HCT116 (cell line): ENCODE results near the gene KCNC4. TPM values are rescaled to one million over a fixed set of nuclear protein-coding genes. Genes with fewer than 3 reads are reported as not detected.

Experiments
- ATAC-seq: fragments of 200-7000 bp; cut with Tn5 transposase; 2 replicates; pipeline ENCODE4 v1.9.1; 2020; ENCODE audit warnings: mild to moderate bottlenecking, moderate library complexity
- BruUV-seq: library from RNA; stranded (reverse); fragments of 400-500 nt; replicated peaks from 2 replicates; lab custom pipeline; 2021; lab: Mats Ljungman, UMichigan
- CTCF ChIA-PET: fragments of 300-600 bp; sonication (Branson Sonifier 250); formaldehyde crosslinking; loops from one replicate; lab custom pipeline; 2021; ENCODE audit warnings: antibody characterized with exemption; lab: Charles Lee
- POLR2A ChIA-PET: fragments of 300-600, 350-600 bp; sonication (Branson Sonifier 250); formaldehyde crosslinking; loops from one replicate; lab custom pipeline; 2021; ENCODE audit warnings: antibody characterized with exemption; lab: Charles Lee
- RAD21 ChIA-PET, 2 experiments: fragments of 300-600 bp; sonication (Branson Sonifier 250); formaldehyde crosslinking; loops; one replicate each; lab custom pipeline; 2023; ENCODE audit warnings: low total read pairs in 2 of 2; ENCODE audit not compliant: uncharacterized antibody in 2 of 2, unreplicated experiment in 2 of 2, low non-redundant PET in 1 of 2; lab: Charles Lee
- DNase-seq: peaks from one replicate; pipeline ENCODE4 v3.0.0-alpha.2; 2010; ENCODE audit warnings: low read depth, low spot score
- H2AFZ ChIP-seq: fragments of 200-600 bp; shearing (Covaris generic), sonication (generic); 2 replicates; pipeline ENCODE4 v1.6.1; 2017; ENCODE audit warnings: low read depth, mixed run types, mixed read lengths, antibody characterized with exemption, low read length; ENCODE audit not compliant: poor library complexity, severe bottlenecking
- H3K27ac ChIP-seq: 2 replicates; pipeline ENCODE4 v1.5.1; 2012; ENCODE audit warnings: low read depth, low read length
- H3K27me3 ChIP-seq: fragments of 200-600 bp; sonication (generic); 2 replicates; pipeline ENCODE4 v1.6.1; 2016; ENCODE audit warnings: mixed run types, low read length, mixed read lengths; ENCODE audit not compliant: insufficient read depth
- H3K36me3 ChIP-seq, 2 experiments: fragments of 200-500 bp in 1 of 2; fragments of 200-600 bp in 1 of 2; sonication (Bioruptor generic) in 1 of 2; sonication (generic) in 1 of 2; 2 replicates each; pipeline versions ENCODE4 v1.5.1 to v1.6.1; 2014 to 2016; ENCODE audit warnings: low read length in 2 of 2, inconsistent platforms in 1 of 2, mixed read lengths in 1 of 2, mixed run types in 1 of 2; ENCODE audit not compliant: insufficient read depth in 2 of 2, control insufficient read depth in 1 of 2
- H3K4me1 ChIP-seq, 2 experiments: fragments of 200-600 bp in 1 of 2; sonication (generic) in 1 of 2; 2 replicates each; pipeline versions ENCODE4 v1.5.1 to v1.6.1; 2012 to 2017; ENCODE audit warnings: low read length in 2 of 2, inconsistent platforms in 1 of 2, mild to moderate bottlenecking in 1 of 2, mixed read lengths in 1 of 2, mixed run types in 1 of 2, moderate library complexity in 1 of 2; ENCODE audit not compliant: insufficient read depth in 2 of 2, control insufficient read depth in 1 of 2
- H3K4me2 ChIP-seq: fragments of 200-600 bp; sonication (generic); 2 replicates; pipeline ENCODE4 v1.6.1; 2017; ENCODE audit warnings: mixed run types, low read length, mixed read lengths
- H3K4me3 ChIP-seq, 2 experiments: fragments of 200-600 bp in 1 of 2; sonication (generic) in 1 of 2; replicated peaks in 1 of 2; 2 replicates each; pipeline ENCODE4 v1.5.1; 2011 to 2016; ENCODE audit warnings: low read length in 2 of 2, control low read depth in 1 of 2, low read depth in 1 of 2, mild to moderate bottlenecking in 1 of 2, mixed read lengths in 1 of 2, mixed run types in 1 of 2
- H3K79me2 ChIP-seq: fragments of 200-600 bp; sonication (generic); 2 replicates; pipeline ENCODE4 v1.6.1; 2017; ENCODE audit warnings: mild to moderate bottlenecking, mixed run types, low read length, moderate library complexity, mixed read lengths; ENCODE audit not compliant: insufficient read depth
- H3K9ac ChIP-seq: fragments of 200-600 bp; sonication (generic); 2 replicates; pipeline ENCODE4 v1.6.1; 2016; ENCODE audit warnings: low read length, mixed read lengths
- H3K9me2 ChIP-seq: fragments of 200-600 bp; sonication (generic), shearing (Covaris generic); 2 replicates; pipeline ENCODE4 v1.6.1; 2017; ENCODE audit warnings: mixed run types, mild to moderate bottlenecking, moderate library complexity; ENCODE audit not compliant: insufficient read depth
- H3K9me3 ChIP-seq, 2 experiments: fragments of 200-500 bp in 1 of 2; fragments of 200-600 bp in 1 of 2; sonication (Bioruptor generic) in 1 of 2; sonication (generic) in 1 of 2; 2 replicates each; pipeline ENCODE4 v1.6.1; 2014 to 2017; ENCODE audit warnings: low read length in 2 of 2, mixed read lengths in 2 of 2, inconsistent platforms in 1 of 2, low read depth in 1 of 2, mild to moderate bottlenecking in 1 of 2, mixed run types in 1 of 2, moderate library complexity in 1 of 2; ENCODE audit not compliant: control insufficient read depth in 1 of 2, insufficient read depth in 1 of 2
- H4K20me1 ChIP-seq: fragments of 200-600 bp; sonication (generic), shearing (Covaris generic); 2 replicates; pipeline ENCODE4 v1.6.1; 2017; ENCODE audit warnings: mixed run types, mild to moderate bottlenecking, moderate library complexity; ENCODE audit not compliant: insufficient read depth
- EZH2 ChIP-seq: fragments of 200-600 bp; sonication (generic); IDR thresholded peaks from 2 replicates; pipeline ENCODE4 v1.6.1; 2017; ENCODE audit warnings: antibody characterized with exemption, mixed run types
- JUND ChIP-seq: IDR thresholded peaks from 2 replicates; pipeline ENCODE4 v1.6.1; 2012
- POLR2AphosphoS5 ChIP-seq: IDR thresholded peaks from 2 replicates; pipeline ENCODE4 v1.6.1; 2011; ENCODE audit warnings: mild to moderate bottlenecking, low read depth, low read length, moderate library complexity
- intact Hi-C: fragments of 100-400 bp; cut with micrococcal nuclease; formaldehyde crosslinking; loops from 2 replicates; pipeline ENCODE4 v1.10.0; 2022
- total RNA-seq: library from RNA; stranded (reverse); gene quantifications from one replicate; pipeline ENCODE4 v1.2.1, GENCODE V29; 2021; ENCODE audit not compliant: unreplicated experiment
- TF ChIP-seq, protein P1 (sequence below), 3 experiments: fragments of 200-600 bp in 1 of 3; sonication (generic) in 1 of 3; IDR thresholded peaks in 2 of 3; conservative IDR thresholded peaks in 1 of 3; 2 replicates each; pipeline ENCODE4 v1.5.1; 2012 to 2017; ENCODE audit warnings: low read depth in 2 of 3, low read length in 2 of 3, antibody characterized with exemption in 1 of 3, borderline replicate concordance in 1 of 3, control low read depth in 1 of 3, mild to moderate bottlenecking in 1 of 3, mixed read lengths in 1 of 3, mixed run types in 1 of 3, moderate library complexity in 1 of 3; ENCODE audit not compliant: insufficient read depth in 1 of 3
- TF ChIP-seq, protein P2 (sequence below): IDR thresholded peaks from 2 replicates; pipeline ENCODE4 v1.6.1; 2012
- TF ChIP-seq, protein P3 (sequence below): IDR thresholded peaks from 2 replicates; pipeline ENCODE4 v1.6.1; 2011; ENCODE audit warnings: mild to moderate bottlenecking, low read length, moderate library complexity; ENCODE audit not compliant: insufficient replicate concordance; ENCODE audit errors: extremely low read depth

The KCNC4 gene
- total RNA-seq, 1 experiment from 2014 or later = 13.0 TPM

DNA sequence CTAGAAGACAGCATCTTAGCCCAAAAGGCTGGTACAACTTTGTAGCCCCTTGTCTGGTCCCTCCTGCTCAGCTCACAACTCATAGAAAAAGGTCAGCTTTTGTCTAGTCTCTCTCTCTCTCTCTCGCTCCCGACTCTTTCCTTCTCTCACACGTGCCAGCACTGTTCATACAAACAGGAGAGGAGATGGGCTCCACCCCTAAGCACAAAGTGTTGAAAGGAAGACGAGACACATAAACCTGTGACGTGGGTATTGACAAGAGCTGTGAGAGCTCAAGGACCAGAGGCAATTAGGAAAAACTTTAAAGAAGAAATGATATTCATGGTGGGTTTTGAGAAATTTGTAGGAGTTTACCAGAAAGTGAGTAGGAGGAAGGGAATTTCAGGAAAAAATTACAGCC lies 23.6 kb upstream of the KCNC4 start:
- intact Hi-C loops = no loop called here
- ChIA-PET RAD21 (no interaction called here), CTCF (interaction anchor here (1.2 to 2.3 kb wide), 2 partner anchors 10 to 21 kb away, joined by 3 to 8 read pairs; no protein-coding TSS in a partner anchor), POLR2A (no interaction called here)
- no peaks in the 10 kb centered on the region for H3K79me2 ChIP-seq
- H3K4me2 ChIP-seq = no peak overlapping the region
- TF ChIP-seq, protein P1, sequence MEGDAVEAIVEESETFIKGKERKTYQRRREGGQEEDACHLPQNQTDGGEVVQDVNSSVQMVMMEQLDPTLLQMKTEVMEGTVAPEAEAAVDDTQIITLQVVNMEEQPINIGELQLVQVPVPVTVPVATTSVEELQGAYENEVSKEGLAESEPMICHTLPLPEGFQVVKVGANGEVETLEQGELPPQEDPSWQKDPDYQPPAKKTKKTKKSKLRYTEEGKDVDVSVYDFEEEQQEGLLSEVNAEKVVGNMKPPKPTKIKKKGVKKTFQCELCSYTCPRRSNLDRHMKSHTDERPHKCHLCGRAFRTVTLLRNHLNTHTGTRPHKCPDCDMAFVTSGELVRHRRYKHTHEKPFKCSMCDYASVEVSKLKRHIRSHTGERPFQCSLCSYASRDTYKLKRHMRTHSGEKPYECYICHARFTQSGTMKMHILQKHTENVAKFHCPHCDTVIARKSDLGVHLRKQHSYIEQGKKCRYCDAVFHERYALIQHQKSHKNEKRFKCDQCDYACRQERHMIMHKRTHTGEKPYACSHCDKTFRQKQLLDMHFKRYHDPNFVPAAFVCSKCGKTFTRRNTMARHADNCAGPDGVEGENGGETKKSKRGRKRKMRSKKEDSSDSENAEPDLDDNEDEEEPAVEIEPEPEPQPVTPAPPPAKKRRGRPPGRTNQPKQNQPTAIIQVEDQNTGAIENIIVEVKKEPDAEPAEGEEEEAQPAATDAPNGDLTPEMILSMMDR (IDR thresholded peaks at IDR 0.05 in 2 of 3, conservative IDR thresholded peaks at IDR 0.05 in 1 of 3; ENCODE audit: borderline replicate concordance in 1 of 3, insufficient read depth in 1 of 3, low read depth in 2 of 3, low read length in 2 of 3) = no peak
- TF ChIP-seq, protein P2, sequence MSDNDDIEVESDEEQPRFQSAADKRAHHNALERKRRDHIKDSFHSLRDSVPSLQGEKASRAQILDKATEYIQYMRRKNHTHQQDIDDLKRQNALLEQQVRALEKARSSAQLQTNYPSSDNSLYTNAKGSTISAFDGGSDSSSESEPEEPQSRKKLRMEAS = no peak
- TF ChIP-seq, protein P3, sequence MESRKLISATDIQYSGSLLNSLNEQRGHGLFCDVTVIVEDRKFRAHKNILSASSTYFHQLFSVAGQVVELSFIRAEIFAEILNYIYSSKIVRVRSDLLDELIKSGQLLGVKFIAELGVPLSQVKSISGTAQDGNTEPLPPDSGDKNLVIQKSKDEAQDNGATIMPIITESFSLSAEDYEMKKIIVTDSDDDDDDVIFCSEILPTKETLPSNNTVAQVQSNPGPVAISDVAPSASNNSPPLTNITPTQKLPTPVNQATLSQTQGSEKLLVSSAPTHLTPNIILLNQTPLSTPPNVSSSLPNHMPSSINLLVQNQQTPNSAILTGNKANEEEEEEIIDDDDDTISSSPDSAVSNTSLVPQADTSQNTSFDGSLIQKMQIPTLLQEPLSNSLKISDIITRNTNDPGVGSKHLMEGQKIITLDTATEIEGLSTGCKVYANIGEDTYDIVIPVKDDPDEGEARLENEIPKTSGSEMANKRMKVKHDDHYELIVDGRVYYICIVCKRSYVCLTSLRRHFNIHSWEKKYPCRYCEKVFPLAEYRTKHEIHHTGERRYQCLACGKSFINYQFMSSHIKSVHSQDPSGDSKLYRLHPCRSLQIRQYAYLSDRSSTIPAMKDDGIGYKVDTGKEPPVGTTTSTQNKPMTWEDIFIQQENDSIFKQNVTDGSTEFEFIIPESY = no peak
- TF ChIP-seq POLR2AphosphoS5 (no peak), EZH2 (no peak), JUND (no peak)
- H3K9me2 ChIP-seq = no peaks in the 10 kb centered on the region
- H2AFZ ChIP-seq = no peak overlapping the region
- no peak overlapping the region for H3K9ac ChIP-seq
- no peaks in the 10 kb centered on the region for H3K9me3 ChIP-seq
- H3K36me3 ChIP-seq = no peaks in the 10 kb centered on the region
- ATAC-seq (no peak), DNase-seq (no peak)
- H3K27ac ChIP-seq = no peak overlapping the region
- H3K4me1 ChIP-seq = no peaks in the 10 kb centered on the region
- no peaks in the 10 kb centered on the region for H3K27me3 ChIP-seq
- BruUV-seq = no TSS peak
- H3K4me3 ChIP-seq = no peak overlapping the region
- no peaks in the 10 kb centered on the region for H4K20me1 ChIP-seq
